ENCODE results near the gene VPS54. TPM values are rescaled to one million over a fixed set of nuclear protein-coding genes. Genes with fewer than 3 reads are reported as not detected.

The VPS54 gene
- total and polyA plus RNA-seq, 4 donors = 4.5 to 25.1 (median 13.3) TPM

GRCh38 chr2:64018701-64019082, 536 bp downstream of the VPS54 start:
- Histone ChIP-seq H3K4me1 (ENCODE audit: control insufficient read depth in 4 of 4, insufficient read depth in 4 of 4, low read length in 3 of 4) (peaks cover 5 to 14% (median 11%) of the 10 kb centered on the region in 4 donors), H3K9ac (ENCODE audit: low read depth in 1 of 2, low read length in 2 of 2) (peak overlapping the region; percentile 76 to 95), H3K27me3 (ENCODE audit: control insufficient read depth in 4 of 4, insufficient read depth in 4 of 4, low read length in 3 of 4) (no peaks in the 10 kb centered on the region), H3K36me3 (ENCODE audit: control insufficient read depth in 4 of 4, insufficient read depth in 3 of 4, low read depth in 1 of 4, low read length in 3 of 4) (no peaks in the 10 kb centered on the region), H3K9me3 (ENCODE audit: control insufficient read depth in 4 of 4, low read length in 3 of 4) (no peaks in the 10 kb centered on the region), H3K4me3 (ENCODE audit: low read depth in 1 of 3, low read length in 3 of 3) (peak overlapping the region; percentile 84 to 86 (median 86)), H3K27ac (ENCODE audit: low read depth in 1 of 2, low read length in 2 of 2) (peak overlapping the region; percentile 84 to 95)
- TF ChIP-seq FOXA1 (IDR thresholded peaks at IDR 0.05) (no peak), ATF3 (IDR thresholded peaks at IDR 0.05) (no peak), EGR1 (IDR thresholded peaks at IDR 0.05; ENCODE audit: low read depth in 2 of 2) (no peak), MAX (IDR thresholded peaks at IDR 0.05) (no peak), HNF4G (IDR thresholded peaks at IDR 0.05) (no peak), GABPA (IDR thresholded peaks at IDR 0.05 in 1 of 2, conservative IDR thresholded peaks at IDR 0.05 in 1 of 2) (no peak), SP1 (IDR thresholded peaks at IDR 0.05) (no peak), REST (IDR thresholded peaks at IDR 0.05) (no peak), ZBTB33 (IDR thresholded peaks at IDR 0.05) (no peak), NR2F2 (IDR thresholded peaks at IDR 0.05) (no peak), YY1 (IDR thresholded peaks at IDR 0.05) (no peak)
- WGBS = under 1% methylated on average over 38 of the region's 38 CpGs
- DNase-seq (ENCODE audit: low spot score) = no peak

GRCh38 chr2:64017811-64018700, 1.2 kb downstream of the VPS54 start:
- H3K4me1 ChIP-seq (ENCODE audit: control insufficient read depth in 4 of 4, insufficient read depth in 4 of 4, low read length in 3 of 4) = peaks cover 3 to 13% (median 9%) of the 10 kb centered on the region in 4 donors
- peak overlapping the region; percentile 84 to 95 for H3K27ac ChIP-seq (ENCODE audit: low read depth in 1 of 2, low read length in 2 of 2)
- no peaks in the 10 kb centered on the region for H3K36me3 ChIP-seq (ENCODE audit: control insufficient read depth in 4 of 4, insufficient read depth in 3 of 4, low read depth in 1 of 4, low read length in 3 of 4)
- peak overlapping the region; percentile 84 to 86 (median 86) for H3K4me3 ChIP-seq (ENCODE audit: low read depth in 1 of 3, low read length in 3 of 3)
- no peaks in the 10 kb centered on the region for H3K9me3 ChIP-seq (ENCODE audit: control insufficient read depth in 4 of 4, low read length in 3 of 4)
- WGBS = 5% methylated on average over 22 of the region's 22 CpGs
- no peak for DNase-seq (ENCODE audit: low spot score)
- TF ChIP-seq RAD21 (IDR thresholded peaks at IDR 0.05) = peak in 1 of 2 donors; percentile 12
- TF ChIP-seq REST (IDR thresholded peaks at IDR 0.05) = no peak
- peak; percentile 27 for TF ChIP-seq TAF1 (conservative IDR thresholded peaks at IDR 0.05)
- no peaks in the 10 kb centered on the region for H3K27me3 ChIP-seq (ENCODE audit: control insufficient read depth in 4 of 4, insufficient read depth in 4 of 4, low read length in 3 of 4)
- H3K9ac ChIP-seq (ENCODE audit: low read depth in 1 of 2, low read length in 2 of 2) = peak overlapping the region; percentile 76 to 95

All from liver (tissue), 9 donors.